NCI-H2227 (cell line): ENCODE results near the gene GNG7.
"Not testable (repeated sequence)": the region's sequence is repeated elsewhere in the genome, so short reads cannot be mapped to it uniquely, and the experiment has no call there.

Source experiments
- DNase-seq: peaks from one replicate; lab custom pipeline; 2025; ENCODE audit not compliant: unreplicated experiment; lab: John Stamatoyannopoulos, UW

Gene GNG7

GRCh38 chr19:2542341-2543069 lies 160.0 kb downstream of the GNG7 start:
- DNase-seq = no peak

GRCh38 chr19:2540646-2541454 lies 161.6 kb downstream of the GNG7 start:
- no peak for DNase-seq

GRCh38 chr19:2540251-2540645 lies 162.2 kb downstream of the GNG7 start:
- no peak for DNase-seq

- no peak for DNase-seq
Measured at GRCh38 chr19:2538096-2538757, 164.3 kb downstream of the GNG7 start.

- not testable (repeated sequence) for DNase-seq
Measured at GRCh38 chr19:2537584-2537983, 164.9 kb downstream of the GNG7 start.

GRCh38 chr19:2536461-2536860 lies 166.0 kb downstream of the GNG7 start:
- no peak for DNase-seq

- no peak for DNase-seq
Measured at GRCh38 chr19:2534423-2535013, 168.0 kb downstream of the GNG7 start.

- no peak for DNase-seq
Measured at GRCh38 chr19:2533686-2534422, 168.6 kb downstream of the GNG7 start.

- DNase-seq = no peak
Measured at GRCh38 chr19:2533072-2533425, 169.4 kb downstream of the GNG7 start.

- DNase-seq = no peak
Measured at GRCh38 chr19:2532252-2533071, 170.0 kb downstream of the GNG7 start.

- not testable (repeated sequence) for DNase-seq
Measured at GRCh38 chr19:2529942-2530341, 172.6 kb downstream of the GNG7 start.

- DNase-seq = no peak
Measured at GRCh38 chr19:2529473-2529918, 173.0 kb downstream of the GNG7 start.

GRCh38 chr19:2528675-2529101 lies 173.8 kb downstream of the GNG7 start:
- no peak for DNase-seq

GRCh38 chr19:2527686-2528085 lies 174.8 kb downstream of the GNG7 start:
- DNase-seq = no peak

GRCh38 chr19:2527171-2527570 lies 175.3 kb downstream of the GNG7 start:
- no peak for DNase-seq

GRCh38 chr19:2524840-2525723 lies 177.4 kb downstream of the GNG7 start:
- DNase-seq = no peak

GRCh38 chr19:2524361-2524839 lies 178.1 kb downstream of the GNG7 start:
- DNase-seq = no peak

- DNase-seq = no peak
Measured at GRCh38 chr19:2523630-2524311, 178.7 kb downstream of the GNG7 start.
